SU-DHL-6 (cell line): ENCODE data around the gene ZNF365.

Experiments used
- EZH2phosphoT487 ChIP-seq: fragments of 200-600 bp; sonication (generic), shearing (Covaris generic); conservative IDR thresholded peaks from 2 replicates; pipeline ENCODE4 v1.6.1; 2018; ENCODE audit warnings: mild to moderate bottlenecking, antibody characterized with exemption, low read length, moderate library complexity, mixed read lengths
- TF ChIP-seq, protein P1 (sequence below): fragments of 200-600 bp; sonication (generic); IDR thresholded peaks from one replicate; pipeline ENCODE4 v1.5.1; 2017; ENCODE audit warnings: antibody characterized with exemption, mild to moderate bottlenecking, low read length, moderate library complexity; ENCODE audit not compliant: insufficient read depth, poor library complexity, severe bottlenecking

DNA sequence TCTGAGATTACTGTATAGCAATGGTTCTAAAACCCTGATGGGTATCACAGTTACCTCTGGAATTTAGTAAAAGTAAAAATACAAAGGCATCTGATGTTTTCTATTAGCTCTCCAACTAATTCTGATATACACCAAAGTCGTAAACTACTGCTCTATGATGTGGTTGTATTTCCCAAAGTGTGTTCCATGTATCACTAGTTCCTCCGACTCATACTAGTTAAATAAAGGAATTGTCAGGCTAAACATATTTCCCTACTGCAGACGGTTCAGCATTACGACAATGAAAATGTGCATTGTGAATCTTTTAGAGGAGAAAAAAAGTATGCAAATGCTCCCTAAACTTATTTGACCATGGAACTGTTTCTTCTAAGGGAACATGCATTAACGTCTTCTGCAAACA lies 38.9 kb downstream of the ZNF365 start:
- TF ChIP-seq, protein P1, sequence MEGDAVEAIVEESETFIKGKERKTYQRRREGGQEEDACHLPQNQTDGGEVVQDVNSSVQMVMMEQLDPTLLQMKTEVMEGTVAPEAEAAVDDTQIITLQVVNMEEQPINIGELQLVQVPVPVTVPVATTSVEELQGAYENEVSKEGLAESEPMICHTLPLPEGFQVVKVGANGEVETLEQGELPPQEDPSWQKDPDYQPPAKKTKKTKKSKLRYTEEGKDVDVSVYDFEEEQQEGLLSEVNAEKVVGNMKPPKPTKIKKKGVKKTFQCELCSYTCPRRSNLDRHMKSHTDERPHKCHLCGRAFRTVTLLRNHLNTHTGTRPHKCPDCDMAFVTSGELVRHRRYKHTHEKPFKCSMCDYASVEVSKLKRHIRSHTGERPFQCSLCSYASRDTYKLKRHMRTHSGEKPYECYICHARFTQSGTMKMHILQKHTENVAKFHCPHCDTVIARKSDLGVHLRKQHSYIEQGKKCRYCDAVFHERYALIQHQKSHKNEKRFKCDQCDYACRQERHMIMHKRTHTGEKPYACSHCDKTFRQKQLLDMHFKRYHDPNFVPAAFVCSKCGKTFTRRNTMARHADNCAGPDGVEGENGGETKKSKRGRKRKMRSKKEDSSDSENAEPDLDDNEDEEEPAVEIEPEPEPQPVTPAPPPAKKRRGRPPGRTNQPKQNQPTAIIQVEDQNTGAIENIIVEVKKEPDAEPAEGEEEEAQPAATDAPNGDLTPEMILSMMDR: no peak
- no peak for TF ChIP-seq EZH2phosphoT487
